Coronary artery (tissue), 2 donors: Measurements from ENCODE around the gene VPS8.

Experiments used
- DNase-seq: peaks from one replicate; pipeline ENCODE4 v3.0.0-alpha.2; 2017; ENCODE audit warnings: low spot score
- H3K27ac ChIP-seq, 2 donors: fragments of 200-600 bp; sonication (generic); one replicate each; pipeline ENCODE4 v1.5.1; 2016 to 2019
- H3K4me3 ChIP-seq: fragments of 200-600 bp; sonication (generic); 2 replicates; pipeline ENCODE4 v1.5.1; 2016; ENCODE audit warnings: mild to moderate bottlenecking, moderate library complexity
- TF ChIP-seq, protein P1 (sequence below): fragments of 200-600 bp; sonication (generic); IDR thresholded peaks from one replicate; pipeline ENCODE4 v1.5.1; 2019; ENCODE audit warnings: antibody characterized with exemption

Gene VPS8

DNA sequence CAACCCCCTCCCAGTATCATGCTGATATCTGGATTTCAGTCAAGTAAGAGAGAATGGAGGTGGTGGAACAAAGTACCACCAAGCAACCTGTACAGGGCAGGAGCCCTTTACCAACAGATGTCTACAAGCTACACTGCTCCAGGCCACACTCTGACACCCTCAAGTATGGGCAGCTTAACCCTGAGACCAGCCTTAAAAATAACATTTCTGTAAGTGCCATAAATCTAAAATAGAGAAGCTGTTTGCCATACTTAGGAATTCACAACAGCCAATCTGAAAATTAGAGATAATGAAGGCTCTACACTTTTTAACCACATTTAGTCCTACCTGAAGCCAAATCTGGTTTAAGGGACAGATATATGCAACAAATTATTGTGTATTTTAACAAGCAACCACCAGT is 281.1 kb downstream of the VPS8 start:
- H3K4me3 ChIP-seq = no peak overlapping the region
- no peak for DNase-seq
- no peak overlapping the region for H3K27ac ChIP-seq
- TF ChIP-seq, protein P1, sequence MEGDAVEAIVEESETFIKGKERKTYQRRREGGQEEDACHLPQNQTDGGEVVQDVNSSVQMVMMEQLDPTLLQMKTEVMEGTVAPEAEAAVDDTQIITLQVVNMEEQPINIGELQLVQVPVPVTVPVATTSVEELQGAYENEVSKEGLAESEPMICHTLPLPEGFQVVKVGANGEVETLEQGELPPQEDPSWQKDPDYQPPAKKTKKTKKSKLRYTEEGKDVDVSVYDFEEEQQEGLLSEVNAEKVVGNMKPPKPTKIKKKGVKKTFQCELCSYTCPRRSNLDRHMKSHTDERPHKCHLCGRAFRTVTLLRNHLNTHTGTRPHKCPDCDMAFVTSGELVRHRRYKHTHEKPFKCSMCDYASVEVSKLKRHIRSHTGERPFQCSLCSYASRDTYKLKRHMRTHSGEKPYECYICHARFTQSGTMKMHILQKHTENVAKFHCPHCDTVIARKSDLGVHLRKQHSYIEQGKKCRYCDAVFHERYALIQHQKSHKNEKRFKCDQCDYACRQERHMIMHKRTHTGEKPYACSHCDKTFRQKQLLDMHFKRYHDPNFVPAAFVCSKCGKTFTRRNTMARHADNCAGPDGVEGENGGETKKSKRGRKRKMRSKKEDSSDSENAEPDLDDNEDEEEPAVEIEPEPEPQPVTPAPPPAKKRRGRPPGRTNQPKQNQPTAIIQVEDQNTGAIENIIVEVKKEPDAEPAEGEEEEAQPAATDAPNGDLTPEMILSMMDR = no peak

DNA sequence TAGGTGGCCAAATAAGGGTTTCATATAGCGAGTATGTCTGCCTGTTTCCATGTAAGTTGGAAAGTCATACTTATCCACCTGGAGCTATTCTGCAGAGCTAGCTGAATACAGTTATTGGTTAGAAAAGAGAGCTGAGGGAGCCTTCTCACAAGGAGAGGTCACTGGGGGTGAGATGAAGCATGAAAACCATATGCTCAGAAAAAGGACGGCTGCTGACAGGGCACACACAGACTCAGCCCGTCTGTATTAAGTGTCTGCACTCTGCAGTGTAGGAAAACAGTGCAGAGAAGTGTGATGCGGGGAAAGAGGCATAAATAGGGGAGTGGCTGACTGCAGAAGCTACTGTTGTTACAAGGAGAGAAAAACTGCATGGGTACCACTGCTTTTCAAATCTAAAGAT is 282.7 kb downstream of the VPS8 start:
- no peak for DNase-seq
- H3K27ac ChIP-seq = no peak overlapping the region
- H3K4me3 ChIP-seq = no peak overlapping the region
- TF ChIP-seq, protein P1 = no peak
